ENCODE results near the gene PRSS38. TPM values are rescaled to one million over a fixed set of nuclear protein-coding genes. Genes with fewer than 3 reads are reported as not detected.

The PRSS38 gene
- total and polyA plus RNA-seq, 2 donors (not counting 3 experiments of a cell fraction or from before 2014, with no cell fraction given): not detected

GRCh38 chr1:227789084-227790033, 26.1 kb upstream of the PRSS38 start:
- H2AFZ ChIP-seq (ENCODE audit: low read depth, low read length): no peak overlapping the region
- BruUV-seq (replicated peaks): no TSS peak
- no peak overlapping the region for H3K27ac ChIP-seq (ENCODE audit: insufficient read depth, low read depth, low read length)
- peaks cover 0 to 1% of the 10 kb centered on the region in 2 experiments for H3K27me3 ChIP-seq (ENCODE audit: control insufficient read depth in 2 of 2, insufficient read depth in 2 of 2, low read length in 2 of 2)
- no peak overlapping the region for H3K9ac ChIP-seq (replicated peaks; ENCODE audit: extremely low read depth, insufficient read depth, low read length)
- ChIA-PET POLR2A (no interaction called here), CTCF (interaction anchor here (0.7 kb wide), 1 partner anchor 27 kb away, joined by 3 read pairs; no protein-coding TSS in a partner anchor)
- peaks cover 9% of the 10 kb centered on the region for H3K4me1 ChIP-seq (ENCODE audit: control insufficient read depth, extremely low read depth, insufficient read depth, low read length)
- DNase-seq (ENCODE audit: low read depth, low spot score) (no peak), FAIRE-seq (no peak)
- no peaks in the 10 kb centered on the region for H3K9me3 ChIP-seq (replicated peaks; ENCODE audit: control insufficient read depth, insufficient read depth, low read length)
- intact Hi-C loops (cut with micrococcal nuclease): loop anchor here (5.0 to 10.0 kb wide), 4 partner anchors 98 to 375 kb away; partner anchors contain the start of genes ARF1 and IBA57
- TF ChIP-seq JUN (IDR thresholded peaks at IDR 0.05; ENCODE audit: borderline replicate concordance, insufficient read depth, insufficient read length, low read depth) (no peak), POLR2AphosphoS5 (IDR thresholded peaks at IDR 0.05; ENCODE audit: insufficient read depth, low read depth, low read length) (no peak), FOS (IDR thresholded peaks at IDR 0.05; ENCODE audit: borderline replicate concordance, insufficient read depth, low read length) (no peak), POLR2A (IDR thresholded peaks at IDR 0.05; ENCODE audit: low read depth, low read length) (no peak), EZH2 (IDR thresholded peaks at IDR 0.05; ENCODE audit: borderline replicate concordance, low read depth, low read length, severe bottlenecking) (no peak), MYC (IDR thresholded peaks at IDR 0.05; ENCODE audit: low read depth, low read length) (no peak), GATA2 (IDR thresholded peaks at IDR 0.05; ENCODE audit: insufficient read depth, insufficient read length, low read depth, low read length) (no peak)
- TF ChIP-seq, protein P1, sequence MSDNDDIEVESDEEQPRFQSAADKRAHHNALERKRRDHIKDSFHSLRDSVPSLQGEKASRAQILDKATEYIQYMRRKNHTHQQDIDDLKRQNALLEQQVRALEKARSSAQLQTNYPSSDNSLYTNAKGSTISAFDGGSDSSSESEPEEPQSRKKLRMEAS (IDR thresholded peaks at IDR 0.05; ENCODE audit: insufficient read depth, insufficient read length): no peak
- TF ChIP-seq, protein P2, sequence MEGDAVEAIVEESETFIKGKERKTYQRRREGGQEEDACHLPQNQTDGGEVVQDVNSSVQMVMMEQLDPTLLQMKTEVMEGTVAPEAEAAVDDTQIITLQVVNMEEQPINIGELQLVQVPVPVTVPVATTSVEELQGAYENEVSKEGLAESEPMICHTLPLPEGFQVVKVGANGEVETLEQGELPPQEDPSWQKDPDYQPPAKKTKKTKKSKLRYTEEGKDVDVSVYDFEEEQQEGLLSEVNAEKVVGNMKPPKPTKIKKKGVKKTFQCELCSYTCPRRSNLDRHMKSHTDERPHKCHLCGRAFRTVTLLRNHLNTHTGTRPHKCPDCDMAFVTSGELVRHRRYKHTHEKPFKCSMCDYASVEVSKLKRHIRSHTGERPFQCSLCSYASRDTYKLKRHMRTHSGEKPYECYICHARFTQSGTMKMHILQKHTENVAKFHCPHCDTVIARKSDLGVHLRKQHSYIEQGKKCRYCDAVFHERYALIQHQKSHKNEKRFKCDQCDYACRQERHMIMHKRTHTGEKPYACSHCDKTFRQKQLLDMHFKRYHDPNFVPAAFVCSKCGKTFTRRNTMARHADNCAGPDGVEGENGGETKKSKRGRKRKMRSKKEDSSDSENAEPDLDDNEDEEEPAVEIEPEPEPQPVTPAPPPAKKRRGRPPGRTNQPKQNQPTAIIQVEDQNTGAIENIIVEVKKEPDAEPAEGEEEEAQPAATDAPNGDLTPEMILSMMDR (IDR thresholded peaks at IDR 0.05; ENCODE audit: extremely low read depth in 1 of 2, insufficient read depth in 1 of 2, low read depth in 1 of 2, low read length in 2 of 2): no peak
- H4K20me1 ChIP-seq (replicated peaks; ENCODE audit: control insufficient read depth, extremely low read depth, insufficient read depth, low read length): no peaks in the 10 kb centered on the region
- peak overlapping the region; percentile 34 for H3K4me2 ChIP-seq (ENCODE audit: insufficient read depth, low read length)
- no peaks in the 10 kb centered on the region for H3K9me1 ChIP-seq (replicated peaks; ENCODE audit: control insufficient read depth, extremely low read depth, insufficient read depth, low read length)
- no peaks in the 10 kb centered on the region for H3K36me3 ChIP-seq (ENCODE audit: control insufficient read depth in 2 of 2, extremely low read depth in 1 of 2, insufficient read depth in 2 of 2, low read length in 2 of 2)
- H3K79me2 ChIP-seq (ENCODE audit: control insufficient read depth, insufficient read depth, low read length): no peaks in the 10 kb centered on the region
- dilution Hi-C loops (cut with MboI; ENCODE audit: extremely low pct_ligation_motif_present, low sequenced_read_pairs): no loop called here
- H3K4me3 ChIP-seq (replicated peaks in 1 of 3; ENCODE audit: insufficient read depth in 1 of 3, low read depth in 1 of 3, low read length in 3 of 3): no peak overlapping the region
